Smooth muscle cell (in vitro differentiated cells): ENCODE measurements around the gene PGBD5. TPM values are rescaled to one million over a fixed set of nuclear protein-coding genes. Genes with fewer than 3 reads are reported as not detected.

ENCODE experiments used
- DNase-seq: peaks from one replicate; lab custom pipeline; 2025; ENCODE audit not compliant: unreplicated experiment; lab: John Stamatoyannopoulos, UW
- H2AFZ ChIP-seq: fragments of 200-600 bp; sonication (generic); 2 replicates; pipeline ENCODE4 v1.6.0; 2016; ENCODE audit warnings: antibody characterized with exemption, low read depth, mild to moderate bottlenecking
- H3F3A ChIP-seq: fragments of 200-600 bp; sonication (generic); 2 replicates; pipeline ENCODE4 v1.6.0; 2017; ENCODE audit warnings: antibody characterized with exemption, low read depth
- H3K27ac ChIP-seq: fragments of 200-600 bp; sonication (generic); 2 replicates; pipeline ENCODE4 v1.5.1; 2016; ENCODE audit warnings: low read depth, mild to moderate bottlenecking
- H3K27me3 ChIP-seq: fragments of 200-600 bp; sonication (generic); 2 replicates; pipeline ENCODE4 v1.6.1; 2016; ENCODE audit warnings: low read depth, mild to moderate bottlenecking
- H3K36me3 ChIP-seq: fragments of 200-600 bp; sonication (generic); 2 replicates; pipeline ENCODE4 v1.5.1; 2016; ENCODE audit warnings: low read depth
- H3K4me1 ChIP-seq: fragments of 200-600 bp; sonication (generic); 2 replicates; pipeline ENCODE4 v1.5.1; 2016; ENCODE audit warnings: low read depth
- H3K4me2 ChIP-seq: fragments of 200-600 bp; sonication (generic); 2 replicates; pipeline ENCODE4 v1.6.0; 2016; ENCODE audit warnings: mild to moderate bottlenecking
- H3K4me3 ChIP-seq: fragments of 200-600 bp; sonication (generic); 2 replicates; pipeline ENCODE4 v1.5.1; 2016; ENCODE audit warnings: mild to moderate bottlenecking
- H3K79me2 ChIP-seq: fragments of 200-600 bp; sonication (generic); 2 replicates; pipeline ENCODE4 v1.6.0; 2016; ENCODE audit warnings: low read depth, mild to moderate bottlenecking
- H3K9ac ChIP-seq: fragments of 200-600 bp; sonication (generic); 2 replicates; pipeline ENCODE4 v1.6.0; 2016; ENCODE audit warnings: low read depth
- H3K9me3 ChIP-seq: fragments of 200-600 bp; sonication (generic); replicated peaks from 2 replicates; pipeline ENCODE4 v1.5.1; 2016; ENCODE audit warnings: low read depth
- H4K20me1 ChIP-seq: fragments of 200-600 bp; sonication (generic); 2 replicates; pipeline ENCODE4 v1.6.0; 2016; ENCODE audit warnings: low read depth
- WGBS: methylation state at CpG from one replicate; pipeline ENCODE4 v1.1.7; 2016; ENCODE audit warnings: low lambda C conversion rate; 5-methylcytosine and 5-hydroxymethylcytosine counted together
- polyA plus RNA-seq: library from polyadenylated mRNA; unstranded; fragments of >200 nt; fragmentation: Nextera tagmentation; extraction: Ambion mirVana; gene quantifications from 2 replicates; pipeline ENCODE4 v1.2.1, GENCODE V29; 2016
- total RNA-seq: library from RNA; depleted of rRNA; stranded (reverse); fragments of >200 nt; gene quantifications from 2 replicates; pipeline ENCODE4 v1.2.3, GENCODE V29; 2014
- TF ChIP-seq, protein P1 (sequence below): fragments of 200-600 bp; sonication (generic); IDR thresholded peaks from 2 replicates; pipeline ENCODE4 v1.5.1; 2017; ENCODE audit warnings: borderline replicate concordance, mild to moderate bottlenecking, antibody characterized with exemption; ENCODE audit not compliant: insufficient read depth, poor library complexity, severe bottlenecking

The PGBD5 gene
- total and polyA plus RNA-seq, 2 experiments from 2014 or later: 0.83 to 0.94 TPM

DNA sequence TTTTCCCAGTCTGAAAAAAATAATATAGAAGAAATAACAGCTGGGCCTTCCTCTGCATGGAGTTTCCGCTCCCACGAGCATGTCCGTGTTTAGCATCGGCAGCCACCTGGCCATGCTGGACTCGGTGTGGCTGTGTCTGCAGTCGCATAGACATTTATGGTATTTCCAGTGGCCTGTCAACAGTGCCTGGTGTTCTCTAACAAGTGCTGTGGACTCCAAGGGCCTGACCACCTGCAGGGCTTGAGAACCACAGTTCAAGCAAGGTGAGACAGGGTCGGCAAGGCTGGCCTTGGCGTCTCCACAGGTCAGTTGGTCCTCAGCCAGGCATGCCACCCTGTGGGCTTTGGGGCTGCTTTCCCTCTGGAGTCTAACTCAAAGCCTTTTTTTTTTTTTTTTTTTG, 124.8 kb downstream of the PGBD5 start:
- Histone ChIP-seq H3K27ac (no peak overlapping the region), H3K27me3 (no peaks in the 10 kb centered on the region), H3K4me1 (no peaks in the 10 kb centered on the region), H3K79me2 (no peaks in the 10 kb centered on the region), H4K20me1 (no peaks in the 10 kb centered on the region), H2AFZ (no peak overlapping the region), H3K9ac (no peak overlapping the region), H3K9me3 (no peaks in the 10 kb centered on the region), H3F3A (no peaks in the 10 kb centered on the region), H3K4me2 (no peak overlapping the region), H3K36me3 (no peaks in the 10 kb centered on the region), H3K4me3 (no peak overlapping the region)
- 89% methylated on average over 8 of the region's 8 CpGs for WGBS
- no peak for DNase-seq
- TF ChIP-seq, protein P1, sequence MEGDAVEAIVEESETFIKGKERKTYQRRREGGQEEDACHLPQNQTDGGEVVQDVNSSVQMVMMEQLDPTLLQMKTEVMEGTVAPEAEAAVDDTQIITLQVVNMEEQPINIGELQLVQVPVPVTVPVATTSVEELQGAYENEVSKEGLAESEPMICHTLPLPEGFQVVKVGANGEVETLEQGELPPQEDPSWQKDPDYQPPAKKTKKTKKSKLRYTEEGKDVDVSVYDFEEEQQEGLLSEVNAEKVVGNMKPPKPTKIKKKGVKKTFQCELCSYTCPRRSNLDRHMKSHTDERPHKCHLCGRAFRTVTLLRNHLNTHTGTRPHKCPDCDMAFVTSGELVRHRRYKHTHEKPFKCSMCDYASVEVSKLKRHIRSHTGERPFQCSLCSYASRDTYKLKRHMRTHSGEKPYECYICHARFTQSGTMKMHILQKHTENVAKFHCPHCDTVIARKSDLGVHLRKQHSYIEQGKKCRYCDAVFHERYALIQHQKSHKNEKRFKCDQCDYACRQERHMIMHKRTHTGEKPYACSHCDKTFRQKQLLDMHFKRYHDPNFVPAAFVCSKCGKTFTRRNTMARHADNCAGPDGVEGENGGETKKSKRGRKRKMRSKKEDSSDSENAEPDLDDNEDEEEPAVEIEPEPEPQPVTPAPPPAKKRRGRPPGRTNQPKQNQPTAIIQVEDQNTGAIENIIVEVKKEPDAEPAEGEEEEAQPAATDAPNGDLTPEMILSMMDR: no peak

DNA sequence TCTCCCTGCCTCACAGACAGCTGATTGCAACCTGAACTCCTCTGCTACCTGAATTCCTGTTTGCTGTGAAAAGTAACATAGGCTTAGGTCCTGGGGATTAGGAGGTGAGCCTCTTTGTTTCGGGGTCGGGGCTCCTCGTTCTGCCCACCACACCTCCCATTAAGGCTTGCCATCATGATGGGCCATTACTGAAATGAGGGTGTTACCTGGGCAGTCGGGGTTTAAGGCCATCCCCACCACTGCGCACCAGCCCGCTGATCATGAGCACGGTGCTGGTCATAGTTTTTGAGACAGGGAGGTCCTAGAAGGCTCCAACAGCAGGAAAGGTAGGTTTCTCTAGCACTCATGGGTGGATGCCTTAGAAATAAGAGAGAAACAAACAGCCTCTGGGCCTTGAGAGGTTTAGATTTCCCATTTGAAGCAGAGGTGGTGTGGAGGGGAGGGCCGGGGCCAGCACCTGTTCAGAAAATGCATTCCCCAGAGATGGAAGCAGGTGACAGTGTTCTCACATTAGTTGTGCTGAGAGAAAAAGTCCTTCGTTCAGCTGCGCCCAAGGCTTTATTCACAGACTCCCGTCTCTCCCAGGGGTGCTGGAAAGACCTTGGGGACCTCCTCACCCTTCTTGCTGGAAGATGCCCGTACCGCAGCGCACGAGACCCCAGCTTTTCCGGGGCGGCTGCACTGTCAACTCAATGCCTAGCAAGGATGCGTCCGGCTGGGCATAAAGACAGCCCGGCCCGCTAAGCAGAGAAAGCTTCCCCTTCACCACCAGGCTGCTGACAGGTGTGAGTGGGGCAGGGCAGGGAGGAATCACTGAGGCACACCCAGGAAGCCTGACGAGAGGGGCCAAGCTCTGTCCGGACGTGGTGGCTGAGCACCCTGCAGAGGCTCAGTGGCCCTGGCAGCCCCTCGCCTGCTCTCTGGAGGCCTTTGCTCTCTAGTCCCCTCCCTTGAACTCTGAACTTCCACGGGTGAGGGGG, 125.5 kb downstream of the PGBD5 start:
- TF ChIP-seq, protein P1: no peak
- Histone ChIP-seq H3K9me3 (no peaks in the 10 kb centered on the region), H3F3A (no peaks in the 10 kb centered on the region), H3K79me2 (no peaks in the 10 kb centered on the region), H3K4me2 (no peak overlapping the region), H3K9ac (no peak overlapping the region), H3K27me3 (no peaks in the 10 kb centered on the region), H3K4me3 (no peak overlapping the region), H3K36me3 (no peaks in the 10 kb centered on the region), H3K27ac (no peak overlapping the region), H4K20me1 (no peaks in the 10 kb centered on the region), H3K4me1 (no peaks in the 10 kb centered on the region), H2AFZ (no peak overlapping the region)
- 90% methylated on average over 26 of the region's 26 CpGs for WGBS
- no peak for DNase-seq

DNA sequence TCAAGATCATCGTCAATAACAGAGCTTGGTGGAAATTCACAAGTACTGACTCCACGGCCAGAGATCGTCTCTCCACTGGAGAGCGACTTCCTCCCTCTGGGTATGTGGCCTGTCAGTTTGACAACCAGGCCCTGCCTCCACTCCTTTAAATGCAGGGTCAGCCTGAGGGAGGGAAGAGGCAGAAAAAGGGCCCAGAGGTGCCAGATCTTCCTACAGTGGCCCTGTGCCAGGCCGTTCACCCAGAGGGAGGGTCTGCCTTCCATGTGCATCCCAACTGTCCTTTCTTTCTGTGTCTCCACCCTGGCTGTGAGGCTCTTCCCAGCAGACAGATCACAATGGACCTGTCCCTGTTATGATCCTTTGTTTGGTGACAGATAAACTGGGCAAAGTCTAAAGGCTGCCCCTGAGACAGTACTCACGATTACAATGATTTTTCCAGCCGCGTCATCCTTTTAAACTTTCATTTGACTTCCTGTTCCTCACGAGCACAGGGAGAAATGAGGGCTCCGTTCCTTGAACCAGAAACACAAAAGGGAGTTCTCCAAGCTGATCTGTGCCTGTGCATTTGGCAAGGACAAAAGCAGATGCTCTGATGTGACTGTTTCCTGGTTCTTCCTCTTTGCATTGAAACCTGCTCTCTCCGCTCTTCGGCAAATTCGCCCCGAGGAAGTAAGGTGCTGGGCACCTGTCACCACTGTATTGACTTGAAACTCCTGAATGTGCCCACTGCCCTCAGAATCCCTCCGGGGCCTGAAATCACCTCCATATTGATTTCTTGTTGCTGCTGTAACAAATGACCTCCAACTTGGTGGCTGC, 126.7 kb downstream of the PGBD5 start:
- DNase-seq: no peak
- H3K27ac ChIP-seq: no peak overlapping the region

More for the DNA sequence above, 126.7 kb downstream of the PGBD5 start:
- TF ChIP-seq, protein P1: no peak
- no peaks in the 10 kb centered on the region for H4K20me1 ChIP-seq
- H3K9me3 ChIP-seq: no peaks in the 10 kb centered on the region
- no peaks in the 10 kb centered on the region for H3K36me3 ChIP-seq
- peaks cover 11% of the 10 kb centered on the region for H3K27me3 ChIP-seq
- H3K4me2 ChIP-seq: no peak overlapping the region
- no peaks in the 10 kb centered on the region for H3F3A ChIP-seq
- no peak overlapping the region for H3K9ac ChIP-seq
- H2AFZ ChIP-seq: no peak overlapping the region
- WGBS: 85% methylated on average over 15 of the region's 15 CpGs
- H3K4me3 ChIP-seq: no peak overlapping the region
- no peaks in the 10 kb centered on the region for H3K79me2 ChIP-seq
- no peaks in the 10 kb centered on the region for H3K4me1 ChIP-seq
